HG03439 (cell line): ENCODE measurements around the gene SLC1A1.
"Not testable (repeated sequence)": the region's sequence is repeated elsewhere in the genome, so short reads cannot be mapped to it uniquely, and the experiment has no call there.

Experiments used
- ATAC-seq: cut with Tn5 transposase; IDR thresholded peaks from one replicate; pipeline ENCODE4 v1.9.1; 2021; ENCODE audit warnings: mild to moderate bottlenecking, moderate library complexity; ENCODE audit not compliant: unreplicated experiment

The SLC1A1 gene

DNA sequence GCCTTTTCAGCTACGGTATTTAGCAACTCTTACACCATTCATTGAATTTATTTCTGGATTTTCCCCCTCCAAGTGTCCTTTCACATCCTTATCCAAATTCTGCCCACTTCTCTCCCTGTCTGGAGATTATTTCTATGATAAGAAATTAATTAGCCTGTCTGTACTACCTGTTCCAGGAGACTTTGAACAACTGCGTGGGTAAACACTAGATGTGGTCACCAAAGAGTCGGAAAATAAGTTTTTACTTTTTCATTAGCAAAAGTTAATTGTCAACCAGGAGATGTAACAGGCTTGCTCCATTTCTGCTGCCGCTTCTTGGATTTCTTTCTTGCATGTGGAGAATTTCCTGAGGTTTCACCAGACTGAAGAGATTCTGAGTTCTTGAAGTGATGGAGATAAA lies 14.0 kb downstream of the SLC1A1 start:
- no peak for ATAC-seq

DNA sequence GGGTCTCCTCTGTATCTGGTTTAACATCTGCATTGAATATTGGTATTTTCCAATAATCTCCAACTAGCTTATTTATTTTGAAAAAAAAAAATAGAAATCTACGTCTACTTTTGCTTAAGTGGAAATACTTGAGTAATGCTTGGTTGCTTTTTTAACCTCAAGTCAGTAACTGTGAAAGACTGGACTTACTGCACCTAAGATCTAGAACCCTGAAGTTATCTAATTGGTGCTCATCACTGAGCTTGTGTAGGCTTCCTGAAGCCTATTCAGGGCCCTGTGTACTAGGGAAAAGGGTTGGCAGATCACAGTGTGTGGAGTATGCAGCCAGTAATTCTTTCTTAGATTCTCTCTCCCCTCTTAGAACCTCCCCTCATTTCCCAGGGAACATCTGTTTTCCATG lies 16.2 kb downstream of the SLC1A1 start:
- ATAC-seq, result no peak

DNA sequence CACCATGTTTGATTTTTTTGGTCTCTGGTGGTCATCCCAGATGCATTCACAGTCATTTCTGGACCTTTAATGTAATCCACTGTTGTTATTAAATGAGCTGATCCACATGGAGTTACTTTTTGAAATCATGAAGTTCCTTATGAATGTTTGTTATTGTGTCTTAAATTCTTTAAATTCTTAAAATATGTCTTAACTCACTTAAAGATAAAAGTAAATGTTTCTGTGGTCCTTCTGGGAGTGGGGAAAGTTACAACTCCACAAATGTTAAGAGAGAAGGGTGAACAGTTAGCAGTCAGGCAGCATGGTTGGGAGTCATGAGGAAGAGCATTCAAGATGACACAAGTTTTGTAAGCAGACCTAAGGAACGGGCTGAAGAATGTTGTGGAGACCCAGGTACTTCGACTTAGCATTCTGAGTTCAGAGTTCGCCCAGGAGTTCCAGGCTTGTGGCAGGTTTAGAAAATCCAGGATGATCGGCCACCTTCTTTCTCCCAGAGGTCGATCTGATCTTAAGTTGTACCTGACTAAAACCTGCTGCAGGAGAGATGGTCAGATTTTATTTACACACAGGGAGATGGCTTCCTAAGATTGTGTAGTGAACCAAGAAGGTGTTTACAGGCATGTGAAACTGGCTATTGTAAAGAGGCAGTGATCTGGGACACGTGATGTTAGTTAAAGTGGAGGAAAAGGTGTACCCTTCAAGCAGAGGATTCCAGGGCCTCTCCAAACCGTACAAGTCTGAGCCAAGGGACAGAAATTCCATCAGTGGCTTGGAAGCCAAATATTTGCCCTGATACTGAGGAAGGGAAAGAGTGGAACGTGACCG lies 17.2 kb downstream of the SLC1A1 start:
- no peak for ATAC-seq

DNA sequence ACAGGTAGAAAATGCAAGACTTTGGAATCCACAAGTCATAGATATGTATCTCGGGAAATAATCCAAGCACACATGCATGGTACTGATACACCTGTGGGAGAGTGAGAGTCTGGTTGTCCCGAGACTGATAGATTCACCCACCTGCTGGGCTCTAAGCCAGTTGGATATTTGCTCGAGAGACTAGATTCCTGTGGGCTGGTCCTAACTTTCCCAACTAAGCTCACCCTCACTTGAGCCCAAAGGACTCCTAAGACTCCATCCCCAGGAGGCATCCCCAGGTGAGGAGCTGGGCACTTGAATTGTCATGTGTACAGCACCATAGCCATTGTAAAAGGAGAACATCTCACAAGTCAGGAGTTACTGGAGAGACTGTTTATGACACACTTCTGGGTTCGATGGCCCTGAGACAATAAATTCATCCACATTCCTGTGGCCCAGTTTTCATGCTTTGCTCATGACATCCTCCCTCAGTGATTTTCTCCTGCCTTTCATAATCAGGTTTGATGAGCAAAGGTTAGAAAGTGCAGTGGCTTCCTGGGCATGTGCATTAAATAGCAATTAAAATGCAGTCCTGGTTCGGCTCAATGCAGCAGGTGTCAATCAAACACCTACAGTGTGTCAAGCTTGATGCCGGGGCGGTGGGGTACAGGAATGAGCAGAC lies 18.1 kb downstream of the SLC1A1 start:
- ATAC-seq, result no peak

DNA sequence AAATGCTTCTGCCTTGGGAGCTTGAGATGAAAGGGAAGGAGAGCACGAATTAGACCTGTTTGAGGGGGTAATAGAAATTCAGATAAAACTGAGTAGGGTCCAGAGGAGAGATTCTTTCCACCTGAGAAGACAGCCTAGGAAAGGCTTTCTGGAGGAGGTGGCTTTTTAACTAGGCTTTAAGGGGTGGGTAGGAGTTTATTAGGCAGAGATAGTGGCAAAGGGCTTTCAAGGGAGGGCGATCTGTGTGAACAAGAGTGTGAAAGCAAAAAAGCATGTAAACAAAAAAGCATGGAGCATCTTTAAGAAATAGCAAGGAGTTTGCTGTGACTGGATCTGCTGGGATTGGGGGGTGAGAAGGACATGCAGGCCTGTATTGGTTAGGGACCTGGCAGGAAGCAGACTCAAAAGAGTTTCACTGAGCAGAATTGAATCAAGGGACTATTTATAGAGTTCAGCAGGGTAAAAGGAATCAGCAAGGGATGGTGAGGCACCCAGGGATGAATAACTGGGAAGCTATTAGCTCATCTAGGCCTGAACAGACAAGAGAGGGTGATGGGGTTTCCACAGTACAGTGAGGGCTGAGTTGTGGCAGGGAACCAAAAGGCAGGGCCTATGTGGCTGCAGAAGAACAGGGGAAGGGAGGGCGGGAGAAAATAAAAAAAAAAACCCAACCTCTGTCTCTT lies 18.8 kb downstream of the SLC1A1 start:
- no peak for ATAC-seq

DNA sequence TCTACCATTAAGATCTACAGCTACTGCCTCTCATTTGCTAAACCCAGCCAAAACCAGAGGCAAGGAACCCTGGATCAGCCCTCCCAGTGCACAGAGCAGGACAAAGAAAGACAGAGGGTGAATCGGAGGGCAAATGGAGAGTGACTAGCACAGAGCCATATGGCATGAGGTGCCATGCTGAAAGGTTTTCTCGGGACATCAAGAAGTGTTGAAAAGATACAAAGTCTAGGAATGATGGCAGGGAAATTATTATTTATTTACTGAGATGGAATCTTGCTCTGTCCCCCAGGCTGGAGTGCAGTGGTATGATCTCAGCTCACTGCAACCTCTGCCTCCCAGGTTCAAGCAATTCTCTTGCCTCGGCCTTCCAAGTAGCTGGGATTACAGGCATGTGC lies 19.3 kb downstream of the SLC1A1 start:
- no peak for ATAC-seq

DNA sequence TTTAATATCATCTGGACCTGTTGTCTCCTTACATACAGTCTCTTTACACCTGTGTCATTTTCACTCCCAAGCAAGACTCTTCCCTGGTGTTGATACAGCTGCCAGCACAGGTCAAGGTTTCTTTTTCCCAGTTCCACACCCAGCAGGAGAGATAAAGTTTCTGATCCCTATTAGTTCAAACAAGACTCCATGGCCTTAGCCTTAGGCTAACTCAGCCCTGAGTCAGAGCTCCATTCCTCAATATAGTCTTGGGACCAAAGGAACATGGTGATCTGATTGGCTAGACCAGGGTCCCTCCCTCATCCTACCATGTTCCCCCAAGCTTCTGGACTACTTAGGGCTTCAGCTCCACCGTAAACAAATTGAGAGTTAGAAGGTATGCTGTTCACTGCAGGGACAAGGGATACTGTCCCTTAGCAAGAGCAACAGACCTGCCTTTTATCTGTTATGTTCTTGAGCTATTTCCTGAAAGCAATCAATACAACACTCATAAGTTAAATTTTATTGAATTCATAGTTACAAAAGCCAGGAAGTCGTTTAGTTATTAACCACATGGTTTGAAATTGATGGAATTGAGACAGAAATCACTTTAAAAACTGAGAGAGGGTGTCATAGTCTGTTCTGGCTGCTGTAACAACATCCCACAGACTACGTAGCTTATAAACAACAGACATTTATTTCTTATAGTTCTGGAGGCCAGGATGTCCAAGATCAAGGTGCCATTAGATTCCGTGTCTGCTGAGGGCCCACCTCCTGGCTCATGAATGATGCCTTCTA lies 20.5 kb downstream of the SLC1A1 start:
- ATAC-seq, result no peak

DNA sequence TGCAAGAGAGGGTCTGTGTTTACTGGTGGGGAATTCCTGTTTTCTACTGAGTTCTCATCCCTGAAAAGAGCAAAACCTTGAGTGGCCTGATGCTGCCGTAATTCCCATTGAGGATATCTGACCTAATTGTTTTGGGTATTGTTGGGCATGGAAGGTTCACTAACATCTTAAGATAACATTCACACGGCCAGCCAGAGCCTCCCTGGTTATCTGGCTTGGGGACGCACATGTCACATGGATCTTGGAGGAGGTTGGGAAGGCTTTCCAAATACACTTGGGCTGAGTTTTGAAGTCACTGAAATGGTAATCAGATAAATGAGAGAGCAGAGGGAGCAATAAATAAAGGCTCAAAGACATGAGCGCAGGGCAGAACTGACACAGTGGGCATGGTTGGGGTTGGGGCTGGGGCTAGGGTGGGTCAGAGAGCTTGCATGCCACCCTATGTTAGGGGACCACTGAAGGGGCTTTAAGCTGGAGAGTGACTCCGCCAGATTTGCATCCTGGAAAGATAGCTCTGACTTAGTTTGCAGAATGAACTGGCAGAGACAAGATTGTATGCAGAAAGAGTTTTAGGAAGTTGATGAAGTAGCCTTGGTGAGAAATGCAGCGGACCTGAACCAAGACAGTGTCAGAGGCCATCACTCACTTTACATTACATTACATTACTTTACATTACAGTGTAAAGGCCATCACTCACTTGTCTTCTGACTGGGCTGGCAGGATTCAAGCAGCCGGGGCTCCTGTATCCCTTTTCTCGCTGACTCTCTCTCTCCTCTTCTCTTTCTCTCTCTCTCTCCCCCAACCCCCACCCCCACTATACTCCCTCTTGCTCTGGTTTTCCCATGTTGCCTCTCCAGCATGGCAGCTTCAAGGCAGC lies 24.2 kb downstream of the SLC1A1 start:
- no peak for ATAC-seq

DNA sequence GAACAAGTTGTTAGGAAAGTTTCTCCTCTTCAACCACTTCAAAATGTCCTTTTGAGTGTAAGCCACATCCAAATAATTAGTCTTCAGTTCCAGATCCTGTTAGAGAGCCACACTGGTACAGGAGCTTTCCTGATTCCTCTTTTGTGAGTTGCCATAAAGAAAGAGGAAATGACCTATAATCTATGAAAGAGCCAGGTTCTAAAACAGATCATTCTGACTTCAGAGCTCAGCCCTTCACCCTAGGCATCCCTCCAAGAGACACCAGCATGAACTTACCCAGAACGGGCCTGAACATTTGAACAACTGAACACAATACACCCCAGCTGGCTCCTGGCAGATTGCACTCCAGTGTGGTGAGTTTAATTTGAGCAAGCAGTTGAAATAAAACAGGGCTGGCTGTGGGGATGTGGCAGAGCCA lies 25.7 kb downstream of the SLC1A1 start:
- no peak for ATAC-seq

DNA sequence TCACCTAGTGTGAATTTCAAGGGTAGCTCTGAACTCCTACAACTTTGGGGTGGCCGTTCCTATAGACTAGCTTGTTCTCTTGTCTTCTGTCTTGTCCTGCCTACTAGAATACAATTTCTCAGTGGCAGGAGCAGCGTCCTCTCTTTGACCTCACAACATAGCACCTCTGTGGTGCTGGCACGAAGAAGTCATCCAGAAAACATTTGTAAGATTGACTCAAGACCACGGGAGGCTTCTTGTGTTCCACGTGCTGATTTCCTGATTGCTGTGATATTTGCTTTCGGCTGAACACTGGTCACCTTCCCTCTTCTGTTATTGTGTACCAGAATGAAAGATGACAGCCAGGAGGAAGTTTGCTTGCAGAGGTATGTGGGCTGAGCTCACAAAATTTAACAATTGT lies 27.0 kb downstream of the SLC1A1 start:
- ATAC-seq, result no peak

DNA sequence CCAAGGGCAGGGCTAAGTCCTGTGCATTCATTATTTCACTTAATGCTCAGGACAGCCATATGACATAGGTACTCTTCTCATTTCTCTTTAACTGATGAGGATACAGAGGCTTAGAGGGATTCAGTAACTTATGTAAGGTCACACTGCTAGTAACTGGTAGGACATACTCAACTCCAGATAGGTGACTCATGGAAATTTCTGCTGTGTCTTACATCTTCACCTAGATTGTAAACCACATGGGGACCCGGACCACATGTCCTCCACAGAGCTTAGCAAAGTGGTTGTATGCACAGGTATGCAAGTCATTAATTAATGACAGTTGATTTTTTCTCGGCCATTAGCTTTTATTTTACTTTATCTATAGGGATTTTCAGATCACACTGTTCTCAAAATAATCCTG lies 29.3 kb downstream of the SLC1A1 start:
- ATAC-seq, result peak; percentile 48

DNA sequence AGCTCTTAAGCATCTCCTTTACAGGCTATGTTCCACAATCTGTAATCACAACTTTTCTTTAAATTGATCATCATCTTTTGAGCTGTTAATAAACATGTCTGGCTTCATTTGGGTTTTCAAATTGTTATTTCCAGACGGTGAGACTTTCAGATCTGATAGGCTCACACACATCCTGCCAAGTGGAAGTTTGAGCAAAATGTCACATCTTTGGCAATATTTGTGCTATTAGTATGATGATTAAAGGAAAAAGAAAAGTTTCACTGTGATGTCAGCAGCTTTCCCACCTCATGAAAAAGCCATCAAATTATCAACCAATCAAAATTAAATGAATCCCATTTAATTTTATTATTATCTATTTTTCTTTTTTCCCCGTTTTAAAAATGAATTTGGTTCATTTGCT lies 29.8 kb downstream of the SLC1A1 start:
- no peak for ATAC-seq

DNA sequence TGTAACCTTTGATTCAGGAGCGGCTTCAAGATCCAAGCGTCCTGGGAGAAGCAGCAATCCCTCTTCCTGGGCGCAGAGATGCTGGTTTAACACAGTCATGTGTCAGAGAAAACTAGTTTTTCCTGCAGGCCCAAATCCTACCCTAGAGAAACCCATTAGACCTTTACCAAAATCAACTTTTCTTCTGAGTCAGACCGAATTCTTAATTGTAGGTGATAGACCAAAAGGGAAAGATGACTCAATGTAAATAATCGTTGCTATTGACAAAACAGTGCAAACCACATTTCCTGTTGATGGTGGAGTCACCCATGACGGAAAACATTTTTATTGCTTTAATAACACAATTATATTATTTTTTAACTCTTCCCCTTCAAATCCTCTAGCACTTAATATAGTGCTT lies 40.1 kb downstream of the SLC1A1 start:
- ATAC-seq, result peak; percentile 85

DNA sequence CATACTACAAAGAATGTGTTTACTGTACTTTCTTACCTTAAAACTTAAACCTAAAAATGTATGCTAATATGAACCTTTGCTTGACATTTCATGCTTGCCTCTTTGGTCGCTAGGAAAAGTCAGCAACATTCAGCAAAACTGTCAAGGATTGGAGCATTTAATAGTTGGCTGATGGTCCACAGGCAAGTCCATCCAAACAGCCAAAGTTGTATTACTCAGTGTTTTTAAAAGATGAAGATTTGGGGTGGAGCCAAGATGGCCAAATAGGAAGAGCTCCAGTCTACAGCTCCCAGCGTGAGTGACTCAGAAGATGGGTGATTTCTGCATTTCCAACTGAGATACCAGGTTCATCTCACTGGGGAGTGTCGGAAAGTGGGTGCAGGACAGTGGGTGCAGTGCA lies 40.6 kb downstream of the SLC1A1 start:
- not testable (repeated sequence) for ATAC-seq

DNA sequence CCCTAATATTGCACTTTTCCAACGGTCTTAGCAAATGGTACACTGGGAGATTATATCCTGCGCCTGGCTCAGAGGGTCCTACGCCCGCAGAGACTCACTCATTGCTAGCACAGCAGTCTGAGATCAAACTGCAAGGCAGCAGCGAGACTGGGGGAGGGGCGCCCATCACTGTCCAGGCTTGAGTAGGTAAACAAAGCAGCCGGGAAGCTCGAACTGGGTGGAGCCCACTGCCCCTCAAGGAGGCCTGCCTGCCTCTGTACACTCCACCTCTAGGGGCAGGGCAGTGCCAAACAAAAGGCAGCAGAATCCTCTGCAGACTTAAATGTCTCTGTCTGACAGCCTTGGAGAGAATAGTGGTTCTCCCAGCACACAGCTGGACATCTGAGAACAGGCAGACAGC lies 41.1 kb downstream of the SLC1A1 start:
- not testable (repeated sequence) for ATAC-seq

DNA sequence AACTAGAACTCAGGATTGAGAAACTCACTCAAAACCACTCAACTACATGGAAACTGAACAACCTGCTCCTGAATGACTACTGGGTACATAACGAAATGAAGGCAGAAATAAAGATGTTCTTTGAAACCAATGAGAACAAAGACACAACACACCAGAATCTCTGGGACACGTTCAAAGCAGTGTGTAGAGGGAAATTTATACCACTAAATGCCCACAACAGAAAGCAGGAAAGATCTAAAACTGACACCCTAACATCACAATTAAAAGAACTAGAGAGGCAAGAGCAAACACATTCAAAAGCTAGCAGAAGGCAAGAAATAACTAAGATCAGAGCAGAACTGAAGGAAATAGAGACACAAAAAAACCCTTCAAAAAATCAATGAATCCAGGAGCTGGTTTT lies 43.6 kb downstream of the SLC1A1 start:
- not testable (repeated sequence) for ATAC-seq

DNA sequence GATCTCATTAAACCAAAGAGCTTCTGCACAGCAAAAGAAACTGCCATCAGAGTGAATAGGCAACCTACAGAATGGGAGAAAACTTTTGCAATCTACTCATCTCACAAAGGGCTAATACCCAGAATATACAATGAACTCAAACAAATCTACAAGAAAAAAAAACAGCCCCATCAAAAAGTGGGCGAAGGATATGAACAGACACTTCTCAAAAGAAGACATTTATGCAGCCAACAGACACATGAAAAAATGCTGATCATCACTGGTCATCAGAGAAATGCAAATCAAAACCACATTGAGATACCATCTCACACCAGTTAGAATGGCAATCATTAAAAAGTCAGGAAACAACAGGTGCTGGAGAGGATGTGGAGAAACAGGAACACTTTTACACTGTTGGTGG lies 45.9 kb downstream of the SLC1A1 start:
- not testable (repeated sequence) for ATAC-seq

DNA sequence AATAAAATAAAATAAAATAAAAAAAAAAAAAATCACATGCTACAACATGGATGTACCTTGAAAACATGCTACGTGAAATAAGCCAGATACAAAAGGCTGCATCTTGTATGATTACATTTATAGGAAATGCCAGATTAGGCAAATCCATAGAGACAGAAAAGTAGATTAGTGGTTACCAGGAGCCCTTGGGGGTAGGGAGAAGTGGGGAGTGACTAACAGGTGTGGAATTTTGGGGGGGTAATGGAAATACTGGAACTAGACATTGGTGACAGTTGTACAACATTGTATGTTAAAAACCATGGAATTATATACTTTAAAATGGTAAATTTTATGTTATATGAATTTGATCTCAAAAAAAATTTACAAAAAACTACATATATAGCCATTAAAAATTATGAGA lies 47.3 kb downstream of the SLC1A1 start:
- no peak for ATAC-seq

DNA sequence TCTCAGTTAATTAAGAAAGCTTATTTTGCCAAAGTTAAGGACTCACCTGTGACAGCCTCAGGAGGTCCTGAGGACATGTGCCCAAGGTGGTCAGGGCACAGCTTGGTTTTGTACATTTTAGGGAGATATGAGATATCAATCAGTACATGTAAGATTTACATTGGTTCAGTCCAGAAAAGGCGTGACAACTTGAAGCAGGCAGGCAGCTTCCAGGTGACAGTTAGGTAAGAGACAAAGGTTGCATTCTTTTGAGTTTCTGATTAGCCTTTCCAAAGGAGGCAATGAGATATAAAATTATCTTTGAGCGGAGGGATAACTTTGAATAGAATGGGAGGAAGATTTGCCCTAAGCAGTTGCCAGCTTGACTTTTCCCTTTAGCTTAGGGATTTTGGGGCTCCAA lies 47.8 kb downstream of the SLC1A1 start:
- ATAC-seq, result no peak

DNA sequence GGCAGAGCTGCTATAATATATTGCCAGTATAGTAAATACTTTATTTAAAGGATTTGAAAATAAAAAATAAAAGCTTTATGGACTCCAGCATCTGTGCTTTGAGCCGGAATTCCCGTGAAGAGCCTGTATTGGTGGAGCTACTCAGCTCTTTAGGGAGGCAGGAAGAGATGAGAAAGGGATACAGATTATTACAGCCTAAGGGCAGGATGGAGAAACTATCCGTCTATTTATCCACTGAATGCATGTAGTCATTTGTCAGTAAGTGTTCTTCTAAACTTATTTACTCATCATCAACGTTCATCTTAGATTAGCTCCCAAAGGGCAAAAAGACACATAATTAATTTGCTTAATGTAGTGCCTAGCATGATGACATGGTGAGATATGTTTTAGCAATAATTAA lies 48.4 kb downstream of the SLC1A1 start:
- no peak for ATAC-seq
